Activated CD4-positive, alpha-beta memory T cell treated with anti-CD3 and anti-CD28 coated beads, Interleukin-2, amount 10 ng/mL, durations not matched to agents 7 days and 5 days (primary cell): ENCODE measurements around the gene PRRG3. TPM values are rescaled to one million over a fixed set of nuclear protein-coding genes. Genes with fewer than 3 reads are reported as not detected.

Experiments
- total RNA-seq, 2 experiments: library from RNA; stranded (reverse); gene quantifications; one replicate each; pipeline ENCODE4 v1.2.3, GENCODE V29; 2021

PRRG3 gene
- total RNA-seq, 2 experiments from 2014 or later = not detected

Other genes starting within 250 kb of the PRRG3 start
- not detected for gene PASD1, start 131.8 kb upstream of the PRRG3 start, total RNA-seq
- not detected for gene FATE1, start 20.6 kb downstream of the PRRG3 start, total RNA-seq
- not detected for gene CNGA2, start 39.3 kb downstream of the PRRG3 start, total RNA-seq
- not detected for gene MAGEA4, start 217.4 kb downstream of the PRRG3 start, total RNA-seq